Measurements from ENCODE around the gene ZNF324B.
A peak's percentile ranks its signal among the peaks of the same experiment; 100 is the strongest.
"Not testable (repeated sequence)": the region's sequence is repeated elsewhere in the genome, so short reads cannot be mapped to it uniquely, and the experiment has no call there.

The ZNF324B gene

DNA sequence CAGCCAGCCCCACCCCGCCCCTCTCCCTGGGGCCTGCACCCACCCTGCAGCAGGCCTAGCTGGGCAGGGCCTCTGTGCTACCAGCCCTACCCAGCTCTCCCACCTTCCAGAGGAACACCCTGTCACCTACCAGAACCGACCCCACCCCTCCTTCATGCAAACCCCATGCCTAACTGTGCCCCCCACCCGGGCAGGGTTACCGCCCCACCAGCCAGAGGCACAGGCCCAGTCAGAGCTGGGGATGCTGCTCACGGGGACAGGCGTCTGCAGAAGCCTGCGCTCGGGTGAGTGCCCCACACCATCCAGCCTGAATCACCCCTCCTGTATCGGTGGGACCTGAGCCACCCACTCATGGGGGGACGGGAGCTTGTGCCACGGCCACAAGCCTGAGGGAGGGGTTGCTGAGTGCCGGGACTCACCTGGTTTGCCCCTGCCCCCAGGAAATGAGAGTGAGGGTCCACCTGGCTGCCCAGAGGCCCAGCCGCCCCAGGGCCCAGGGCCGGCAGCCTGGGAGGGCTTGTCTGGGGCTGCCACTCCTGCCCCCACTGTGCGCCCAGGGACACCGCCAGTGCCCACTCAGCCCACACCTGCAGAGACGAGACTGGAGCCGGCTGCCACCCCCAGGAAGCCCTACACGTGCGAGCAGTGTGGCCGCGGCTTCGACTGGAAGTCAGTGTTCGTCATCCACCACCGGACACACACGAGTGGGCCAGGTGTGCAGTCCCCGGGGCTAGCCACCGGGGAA lies 28.5 kb downstream of the ZNF324B start:
- Histone ChIP-seq H3K27ac (no peak overlapping the region), H3K27me3 (no peaks in the 10 kb centered on the region), H3K36me3 (peaks cover 18% of the 10 kb centered on the region), H3K9me3 (no peaks in the 10 kb centered on the region), H3K4me1 (peaks cover 53% of the 10 kb centered on the region), H4K20me1 (peaks cover 2% of the 10 kb centered on the region; the same call in 1 of the 2 replicates), H3K9ac (no peak overlapping the region), H3K4me3 (no peak overlapping the region), H3K4me2 (peak overlapping the region; percentile 5; the same call in 1 of the 2 replicates)
- TF ChIP-seq Cebpa-rat (IDR thresholded peaks at IDR 0.05), result no peak

DNA sequence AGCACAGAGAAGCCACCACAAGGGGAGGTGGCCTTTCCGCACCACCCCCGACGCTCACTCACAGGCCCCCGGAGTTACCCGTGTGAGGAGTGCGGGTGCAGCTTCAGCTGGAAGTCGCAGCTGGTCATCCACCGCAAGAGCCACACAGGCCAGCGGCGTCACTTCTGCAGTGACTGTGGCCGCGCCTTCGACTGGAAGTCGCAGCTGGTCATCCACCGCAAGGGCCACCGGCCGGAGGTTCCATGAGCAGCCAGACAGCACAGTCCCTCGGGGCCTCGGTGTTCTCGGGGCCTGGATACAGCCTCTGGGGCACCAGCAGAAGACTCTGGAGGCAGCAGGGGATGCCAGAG lies 29.0 kb downstream of the ZNF324B start:
- Histone ChIP-seq H3K36me3 (peaks cover 18% of the 10 kb centered on the region), H3K4me1 (peaks cover 48% of the 10 kb centered on the region), H4K20me1 (no peaks in the 10 kb centered on the region), H3K9ac (no peak overlapping the region), H3K27ac (peak overlapping the region; percentile 29; the same call in 1 of the 2 replicates), H3K27me3 (no peaks in the 10 kb centered on the region), H3K4me3 (no peak overlapping the region), H3K4me2 (peak overlapping the region; percentile 5; the same call in 1 of the 2 replicates), H3K9me3 (no peaks in the 10 kb centered on the region)
- no peak for TF ChIP-seq Cebpa-rat (IDR thresholded peaks at IDR 0.05)

DNA sequence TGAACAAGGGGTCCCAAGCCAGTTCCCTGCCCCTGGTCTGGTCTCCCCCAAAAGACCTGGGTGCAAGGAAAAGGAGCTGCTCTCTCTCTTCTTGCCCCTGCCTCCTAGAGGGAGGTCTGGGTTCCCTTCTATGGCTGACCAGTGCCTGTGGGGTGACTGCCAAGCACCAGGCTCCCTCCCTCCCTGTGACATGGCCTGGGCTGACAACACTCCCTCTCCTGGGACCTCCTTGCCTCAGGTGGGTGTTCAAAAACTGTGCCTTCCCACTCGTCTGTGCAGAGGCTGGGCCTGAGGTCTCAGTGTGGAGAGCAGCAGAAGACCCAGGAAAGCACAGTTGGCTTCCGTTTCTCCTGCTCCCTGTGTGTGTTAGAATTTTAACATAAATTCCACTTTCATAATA lies 29.4 kb downstream of the ZNF324B start:
- Histone ChIP-seq H3K27ac (peak overlapping the region; percentile 29; the same call in 1 of the 2 replicates), H3K4me2 (peak overlapping the region; percentile 5; the same call in 1 of the 2 replicates), H4K20me1 (no peaks in the 10 kb centered on the region), H3K9me3 (no peaks in the 10 kb centered on the region), H3K27me3 (no peaks in the 10 kb centered on the region), H3K4me1 (peaks cover 48% of the 10 kb centered on the region), H3K4me3 (no peak overlapping the region), H3K36me3 (peaks cover 18% of the 10 kb centered on the region), H3K9ac (no peak overlapping the region)
- no peak for TF ChIP-seq Cebpa-rat (IDR thresholded peaks at IDR 0.05)

DNA sequence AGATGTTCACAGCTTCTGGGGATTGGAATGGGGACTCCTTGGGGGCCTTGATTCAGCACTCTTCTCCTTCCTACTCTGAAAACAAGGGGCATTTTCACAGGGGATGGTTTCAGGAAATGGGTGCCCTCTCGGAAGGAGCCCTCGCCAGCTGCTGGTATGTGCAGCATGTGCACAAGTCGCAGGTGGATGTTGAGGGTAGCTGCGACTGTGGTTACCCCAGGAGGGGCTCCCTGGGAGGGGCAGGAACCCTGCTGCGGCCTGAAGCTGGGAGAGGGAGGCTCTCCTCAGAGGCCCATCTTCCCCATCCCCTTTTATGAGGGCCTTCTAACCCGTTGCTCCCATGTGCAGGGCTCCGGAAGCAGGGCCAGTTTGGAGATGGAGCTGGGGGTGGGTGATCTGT lies 30.9 kb downstream of the ZNF324B start:
- no peak for TF ChIP-seq Cebpa-rat (IDR thresholded peaks at IDR 0.05)
- Histone ChIP-seq H3K27ac (peak overlapping the region; percentile 59), H3K4me1 (peaks cover 37% of the 10 kb centered on the region), H4K20me1 (no peaks in the 10 kb centered on the region), H3K9me3 (no peaks in the 10 kb centered on the region), H3K4me3 (no peak overlapping the region), H3K4me2 (peak overlapping the region; percentile 39), H3K27me3 (no peaks in the 10 kb centered on the region), H3K9ac (peak overlapping the region; percentile 53; the same call in 1 of the 2 replicates), H3K36me3 (peaks cover 18% of the 10 kb centered on the region)

DNA sequence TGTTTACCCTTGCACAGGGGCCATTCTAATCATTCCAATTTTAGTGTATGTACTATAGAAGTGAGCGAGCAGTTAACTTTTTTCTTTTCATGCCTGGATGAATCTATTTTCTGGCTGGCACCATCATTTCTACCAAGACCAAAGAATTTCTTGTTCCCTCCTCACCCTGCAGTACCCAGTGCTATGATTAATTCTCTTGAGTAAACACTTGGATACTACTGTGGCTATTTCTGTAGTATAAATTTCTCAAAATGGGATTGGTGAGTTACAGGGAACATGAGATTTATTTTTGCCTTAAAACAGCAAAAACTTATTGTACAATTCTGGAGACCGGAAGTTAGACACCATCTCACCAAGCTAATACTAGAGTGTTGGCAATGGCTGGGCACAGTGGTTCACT lies 32.4 kb downstream of the ZNF324B start:
- Histone ChIP-seq H3K9me3 (no peaks in the 10 kb centered on the region), H4K20me1 (no peaks in the 10 kb centered on the region), H3K36me3 (peaks cover 18% of the 10 kb centered on the region), H3K27ac (no peak overlapping the region), H3K4me1 (peaks cover 30% of the 10 kb centered on the region), H3K4me3 (no peak overlapping the region), H3K4me2 (no peak overlapping the region), H3K9ac (no peak overlapping the region), H3K27me3 (no peaks in the 10 kb centered on the region)
- no peak for TF ChIP-seq Cebpa-rat (IDR thresholded peaks at IDR 0.05)

DNA sequence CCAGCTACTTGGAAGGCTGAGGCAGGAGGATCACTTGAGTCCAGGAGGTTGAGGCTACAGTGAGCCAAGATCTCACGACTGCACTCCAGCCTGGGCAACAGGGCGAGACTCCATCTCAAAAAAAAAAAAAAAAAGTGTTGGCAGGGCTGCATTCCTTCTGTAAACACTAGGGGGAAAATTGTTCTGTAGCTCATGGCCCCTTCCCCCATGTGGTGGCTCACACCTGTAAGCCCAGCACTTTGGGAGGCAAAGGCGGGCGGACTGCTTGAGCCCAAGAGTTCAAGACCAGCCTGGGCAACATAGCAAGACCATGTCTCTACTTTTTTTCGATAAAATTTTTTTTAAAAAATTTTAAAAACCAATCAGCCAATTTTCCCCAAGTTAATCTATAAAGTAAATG lies 32.9 kb downstream of the ZNF324B start:
- Histone ChIP-seq H3K4me1 (peaks cover 30% of the 10 kb centered on the region), H3K36me3 (peaks cover 18% of the 10 kb centered on the region)
- not testable (repeated sequence) for H3K4me2 ChIP-seq, H4K20me1 ChIP-seq, H3K4me3 ChIP-seq, H3K9me3 ChIP-seq, H3K9ac ChIP-seq, H3K27me3 ChIP-seq, H3K27ac ChIP-seq

DNA sequence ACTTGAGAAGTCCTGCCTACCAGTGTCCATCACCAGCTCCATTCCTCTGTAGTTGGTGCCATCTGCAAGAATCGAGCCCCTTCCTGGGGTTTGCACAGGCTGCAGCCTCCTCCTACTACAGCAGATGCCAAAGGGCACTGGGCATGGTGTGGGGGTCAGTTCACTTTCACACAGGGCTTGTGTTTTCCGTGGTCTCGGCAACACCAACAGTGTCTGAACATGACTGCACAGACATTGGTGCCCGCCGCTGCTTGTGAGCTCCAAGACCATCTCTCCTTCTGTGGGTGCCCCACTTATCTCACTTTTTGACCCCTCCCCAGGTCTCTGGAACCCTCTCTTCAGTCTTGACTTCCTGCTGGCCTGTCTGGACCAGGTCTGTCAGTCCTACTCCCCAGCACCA lies 40.0 kb downstream of the ZNF324B start:
- H3K4me2 ChIP-seq, result no peak overlapping the region
- no peak for TF ChIP-seq Cebpa-rat (IDR thresholded peaks at IDR 0.05)
- H3K9ac ChIP-seq, result no peak overlapping the region
- no peaks in the 10 kb centered on the region for H3K4me1 ChIP-seq
- no peak overlapping the region for H3K27ac ChIP-seq
- no peaks in the 10 kb centered on the region for H3K36me3 ChIP-seq
- H4K20me1 ChIP-seq, result no peaks in the 10 kb centered on the region
- H3K4me3 ChIP-seq, result no peak overlapping the region
- H3K9me3 ChIP-seq, result no peaks in the 10 kb centered on the region
- no peaks in the 10 kb centered on the region for H3K27me3 ChIP-seq

DNA sequence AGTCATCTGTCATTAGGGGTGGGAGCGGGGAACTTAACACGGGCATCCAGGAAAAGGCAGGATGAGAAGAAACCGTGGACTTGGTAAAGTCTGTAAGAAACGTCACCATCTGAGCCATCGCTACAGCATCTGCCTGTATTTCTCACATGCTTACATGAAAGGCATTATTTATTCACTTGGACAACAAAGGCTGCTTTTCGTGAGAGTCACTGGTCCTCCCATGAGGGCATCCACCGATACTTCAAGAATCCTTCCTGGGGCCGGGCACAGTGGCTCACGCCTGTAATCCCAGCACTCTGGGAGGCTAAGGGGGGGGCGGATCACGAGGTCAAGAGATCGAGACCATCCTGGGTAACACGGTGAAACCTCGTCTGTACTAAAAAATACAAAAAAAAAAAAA lies 40.8 kb downstream of the ZNF324B start:
- H3K9ac ChIP-seq, result no peak overlapping the region
- no peaks in the 10 kb centered on the region for H4K20me1 ChIP-seq
- no peaks in the 10 kb centered on the region for H3K27me3 ChIP-seq
- H3K9me3 ChIP-seq, result no peaks in the 10 kb centered on the region
- TF ChIP-seq Cebpa-rat (IDR thresholded peaks at IDR 0.05), result no peak
- no peaks in the 10 kb centered on the region for H3K4me1 ChIP-seq
- H3K27ac ChIP-seq, result no peak overlapping the region
- no peaks in the 10 kb centered on the region for H3K36me3 ChIP-seq
- H3K4me3 ChIP-seq, result no peak overlapping the region
- H3K4me2 ChIP-seq, result no peak overlapping the region

DNA sequence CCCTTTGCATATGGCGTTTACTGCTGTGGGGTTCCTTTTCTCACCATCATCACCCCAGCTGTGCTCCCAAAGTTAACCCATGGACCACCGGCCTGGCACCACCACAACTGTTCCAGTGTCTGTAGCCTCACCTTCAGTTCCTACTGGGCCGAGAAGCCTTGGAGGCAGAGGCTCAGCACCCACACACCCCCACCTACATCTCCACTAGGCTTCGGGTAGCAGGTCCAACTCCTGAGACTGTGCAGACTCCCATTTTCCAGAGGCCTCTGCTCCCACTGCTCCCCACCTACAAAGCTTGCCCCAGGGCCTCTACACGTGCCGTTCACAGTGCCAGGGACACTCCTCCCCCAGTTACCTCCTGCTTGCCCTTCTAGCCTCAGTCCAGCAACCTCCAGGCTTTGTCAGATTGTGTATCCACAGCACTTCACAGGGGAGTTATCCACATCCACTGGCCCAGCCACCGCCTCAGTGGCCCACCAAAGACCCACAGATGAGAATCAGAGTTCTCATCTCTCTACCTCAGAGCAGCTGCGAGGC lies 46.3 kb downstream of the ZNF324B start:
- H3K27me3 ChIP-seq, result no peaks in the 10 kb centered on the region
- H3K4me2 ChIP-seq, result peak overlapping the region; percentile 97
- no peak overlapping the region for H3K27ac ChIP-seq
- H3K9me3 ChIP-seq, result no peaks in the 10 kb centered on the region
- H3K4me3 ChIP-seq, result 0 out of 2 replicates have a peak overlapping the region, but pooled peaks have one; percentile 69
- no peak overlapping the region for H3K9ac ChIP-seq
- TF ChIP-seq Cebpa-rat (IDR thresholded peaks at IDR 0.05), result no peak
- H4K20me1 ChIP-seq, result no peaks in the 10 kb centered on the region
- H3K36me3 ChIP-seq, result no peaks in the 10 kb centered on the region
- peaks cover 27% of the 10 kb centered on the region for H3K4me1 ChIP-seq

DNA sequence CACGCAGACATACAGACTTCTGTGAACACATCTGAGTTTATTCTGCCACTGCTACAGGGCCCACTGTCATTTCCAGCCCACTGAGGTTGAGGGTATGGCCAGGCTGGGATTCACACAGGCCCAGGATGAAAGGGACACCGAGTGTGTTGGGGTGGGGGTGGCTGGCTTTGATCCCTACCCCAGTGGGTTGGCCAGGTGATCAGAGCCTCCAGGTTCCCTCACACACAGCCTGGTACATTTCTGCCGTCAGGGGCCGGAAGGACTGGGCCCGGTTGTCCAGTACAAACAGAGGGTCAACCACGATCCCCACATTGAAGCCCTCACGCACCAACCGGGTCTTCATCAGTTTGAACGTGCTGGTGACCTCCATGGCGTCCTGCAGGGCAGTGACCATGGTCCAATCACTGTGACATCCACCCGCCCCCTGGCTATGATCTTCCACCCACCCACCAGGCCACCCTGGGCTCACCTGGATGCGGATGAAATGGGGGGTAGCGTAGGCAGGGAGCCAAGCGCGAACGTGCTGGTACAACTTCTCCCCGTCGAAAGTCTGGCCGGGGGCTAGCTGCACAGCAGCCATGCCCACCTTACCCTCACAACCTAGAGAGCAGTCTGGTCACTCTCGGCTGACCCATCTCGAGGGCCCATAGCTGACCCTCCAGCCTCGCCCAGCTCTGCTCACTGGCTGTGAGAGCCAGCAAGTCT lies 47.0 kb downstream of the ZNF324B start:
- Histone ChIP-seq H4K20me1 (no peaks in the 10 kb centered on the region), H3K27me3 (no peaks in the 10 kb centered on the region), H3K4me1 (peaks cover 27% of the 10 kb centered on the region), H3K9ac (peak overlapping the region; percentile 73), H3K36me3 (no peaks in the 10 kb centered on the region), H3K4me3 (peak overlapping the region; percentile 69), H3K4me2 (peak overlapping the region; percentile 97), H3K9me3 (no peaks in the 10 kb centered on the region), H3K27ac (peak overlapping the region; percentile 67)
- TF ChIP-seq Cebpa-rat (IDR thresholded peaks at IDR 0.05), result no peak

Measured in BLaER1 (cell line).